ENCODE measurements around the gene AMER3.

Gene AMER3

GRCh38 chr2:130799295-130799694 lies 44.0 kb downstream of the AMER3 start:
- Histone ChIP-seq H3K36me3 (replicated peaks; ENCODE audit: insufficient read depth, low read length) (no peaks in the 10 kb centered on the region), H3K9ac (ENCODE audit: low read length) (no peak overlapping the region)
- no peak for DNase-seq

GRCh38 chr2:130805613-130806012 lies 50.3 kb downstream of the AMER3 start:
- H2AFZ ChIP-seq (ENCODE audit: low read length) = no peak overlapping the region
- no peaks in the 10 kb centered on the region for H3K9me3 ChIP-seq (replicated peaks; ENCODE audit: insufficient read depth, low read length)
- no peak overlapping the region for H3K4me2 ChIP-seq (ENCODE audit: low read depth, low read length)
- no peaks in the 10 kb centered on the region for H3K79me2 ChIP-seq (ENCODE audit: low read length)
- H3K27ac ChIP-seq (ENCODE audit: low read length) = no peak overlapping the region
- no peaks in the 10 kb centered on the region for H3K27me3 ChIP-seq (replicated peaks; ENCODE audit: insufficient read depth, low read length)
- DNase-seq = no peak
- no peaks in the 10 kb centered on the region for H3K36me3 ChIP-seq (replicated peaks; ENCODE audit: insufficient read depth, low read length)
- no peaks in the 10 kb centered on the region for H3K4me1 ChIP-seq (ENCODE audit: low read length)
- H3K9me2 ChIP-seq (replicated peaks; ENCODE audit: insufficient read depth, low read length) = no peaks in the 10 kb centered on the region
- TF ChIP-seq EZH2 (optimal IDR thresholded peaks at IDR 0.05; ENCODE audit: low read depth, low read length) (no peak), CTCF (IDR thresholded peaks at IDR 0.05; ENCODE audit: low read length) (no peak), EZH2phosphoT487 (IDR thresholded peaks at IDR 0.05; ENCODE audit: low read length) (no peak)
- H3F3A ChIP-seq (ENCODE audit: insufficient read depth, low read length) = no peaks in the 10 kb centered on the region
- no peak overlapping the region for H3K9ac ChIP-seq (ENCODE audit: low read length)
- H3K4me3 ChIP-seq (ENCODE audit: low read length) = no peak overlapping the region
- no peaks in the 10 kb centered on the region for H4K20me1 ChIP-seq (ENCODE audit: insufficient read depth, low read length)

More at GRCh38 chr2:130799295-130799694, 44.0 kb downstream of the AMER3 start:
- H3K9me3 ChIP-seq (replicated peaks; ENCODE audit: insufficient read depth, low read length) = no peaks in the 10 kb centered on the region
- H3K9me2 ChIP-seq (replicated peaks; ENCODE audit: insufficient read depth, low read length) = no peaks in the 10 kb centered on the region
- H3K4me3 ChIP-seq (ENCODE audit: low read length) = no peak overlapping the region
- TF ChIP-seq EZH2 (optimal IDR thresholded peaks at IDR 0.05; ENCODE audit: low read depth, low read length) = no peak
- TF ChIP-seq CTCF (IDR thresholded peaks at IDR 0.05; ENCODE audit: low read length) = no peak
- TF ChIP-seq EZH2phosphoT487 (IDR thresholded peaks at IDR 0.05; ENCODE audit: low read length) = no peak
- H4K20me1 ChIP-seq (ENCODE audit: insufficient read depth, low read length) = no peaks in the 10 kb centered on the region
- no peak overlapping the region for H3K4me2 ChIP-seq (ENCODE audit: low read depth, low read length)
- no peaks in the 10 kb centered on the region for H3K79me2 ChIP-seq (ENCODE audit: low read length)
- no peaks in the 10 kb centered on the region for H3K4me1 ChIP-seq (ENCODE audit: low read length)
- no peaks in the 10 kb centered on the region for H3K27me3 ChIP-seq (replicated peaks; ENCODE audit: insufficient read depth, low read length)
- no peak overlapping the region for H2AFZ ChIP-seq (ENCODE audit: low read length)
- no peak overlapping the region for H3K27ac ChIP-seq (ENCODE audit: low read length)
- H3F3A ChIP-seq (ENCODE audit: insufficient read depth, low read length) = no peaks in the 10 kb centered on the region

- Histone ChIP-seq H3K9me2 (replicated peaks; ENCODE audit: insufficient read depth, low read length) (no peaks in the 10 kb centered on the region), H3K36me3 (replicated peaks; ENCODE audit: insufficient read depth, low read length) (no peaks in the 10 kb centered on the region), H3K27ac (ENCODE audit: low read length) (no peak overlapping the region), H2AFZ (ENCODE audit: low read length) (no peak overlapping the region), H3K79me2 (ENCODE audit: low read length) (no peaks in the 10 kb centered on the region), H3K9ac (ENCODE audit: low read length) (no peak overlapping the region), H4K20me1 (ENCODE audit: insufficient read depth, low read length) (no peaks in the 10 kb centered on the region), H3K9me3 (replicated peaks; ENCODE audit: insufficient read depth, low read length) (no peaks in the 10 kb centered on the region), H3F3A (ENCODE audit: insufficient read depth, low read length) (no peaks in the 10 kb centered on the region), H3K27me3 (replicated peaks; ENCODE audit: insufficient read depth, low read length) (no peaks in the 10 kb centered on the region), H3K4me2 (ENCODE audit: low read depth, low read length) (no peak overlapping the region), H3K4me1 (ENCODE audit: low read length) (no peaks in the 10 kb centered on the region), H3K4me3 (ENCODE audit: low read length) (no peak overlapping the region)
- TF ChIP-seq EZH2phosphoT487 (IDR thresholded peaks at IDR 0.05; ENCODE audit: low read length) (no peak), CTCF (IDR thresholded peaks at IDR 0.05; ENCODE audit: low read length) (no peak), EZH2 (optimal IDR thresholded peaks at IDR 0.05; ENCODE audit: low read depth, low read length) (no peak)
- no peak for DNase-seq
These were observed 51.0 kb downstream of the AMER3 start for GRCh38 chr2:130806370-130806769.
